GM13977 (cell line): ENCODE data around the gene HES3.

ENCODE experiments used
- DNase-seq: peaks from one replicate; pipeline ENCODE4 v3.0.0; 2012; ENCODE audit warnings: low spot score
- CTCF ChIP-seq: IDR thresholded peaks from 2 replicates; pipeline ENCODE4 v1.5.1; 2012; ENCODE audit warnings: mild to moderate bottlenecking, control low read depth; ENCODE audit not compliant: insufficient read depth; ENCODE audit errors: extremely low read depth, missing control alignments
- in situ Hi-C: fragments of 300-500 bp; cut with MboI; formaldehyde crosslinking; loops from one replicate; pipeline ENCODE4 v1.12.0; 2022; ENCODE audit warnings: low sequenced_read_pairs, low pct_unique_long_range_greater_than_20kb, mixed read lengths, inconsistent platforms; ENCODE audit not compliant: unreplicated experiment

The HES3 gene

GRCh38 chr1:6274102-6274501 lies 30.1 kb downstream of the HES3 start:
- no peak for TF ChIP-seq CTCF
- in situ Hi-C loops, result no loop called here

GRCh38 chr1:6274622-6275139 lies 30.7 kb downstream of the HES3 start:
- DNase-seq, result no peak
- in situ Hi-C loops, result no loop called here
- TF ChIP-seq CTCF, result no peak

More at GRCh38 chr1:6274102-6274501, 30.1 kb downstream of the HES3 start:
- DNase-seq, result no peak

- in situ Hi-C loops, result no loop called here
- no peak for DNase-seq
Measured at GRCh38 chr1:6275826-6276782, 32.1 kb downstream of the HES3 start.

GRCh38 chr1:6276811-6277555 lies 33.0 kb downstream of the HES3 start:
- TF ChIP-seq CTCF, result no peak
- in situ Hi-C loops, result no loop called here
- no peak for DNase-seq

More at GRCh38 chr1:6275826-6276782, 32.1 kb downstream of the HES3 start:
- TF ChIP-seq CTCF, result no peak

GRCh38 chr1:6278263-6278662 lies 34.3 kb downstream of the HES3 start:
- in situ Hi-C loops, result no loop called here
- DNase-seq, result no peak
- no peak for TF ChIP-seq CTCF

- no peak for DNase-seq
- TF ChIP-seq CTCF, result no peak
- in situ Hi-C loops, result no loop called here
Measured at GRCh38 chr1:6279066-6279465, 35.1 kb downstream of the HES3 start.
